RPMI8226 (cell line): Measurements from ENCODE around the gene IL1RAPL2.
"Not testable (repeated sequence)": the region's sequence is repeated elsewhere in the genome, so short reads cannot be mapped to it uniquely, and the experiment has no call there.

Source experiments
- DNase-seq: peaks from one replicate; pipeline ENCODE4 v3.0.0-alpha.2; 2015

IL1RAPL2 gene

DNA sequence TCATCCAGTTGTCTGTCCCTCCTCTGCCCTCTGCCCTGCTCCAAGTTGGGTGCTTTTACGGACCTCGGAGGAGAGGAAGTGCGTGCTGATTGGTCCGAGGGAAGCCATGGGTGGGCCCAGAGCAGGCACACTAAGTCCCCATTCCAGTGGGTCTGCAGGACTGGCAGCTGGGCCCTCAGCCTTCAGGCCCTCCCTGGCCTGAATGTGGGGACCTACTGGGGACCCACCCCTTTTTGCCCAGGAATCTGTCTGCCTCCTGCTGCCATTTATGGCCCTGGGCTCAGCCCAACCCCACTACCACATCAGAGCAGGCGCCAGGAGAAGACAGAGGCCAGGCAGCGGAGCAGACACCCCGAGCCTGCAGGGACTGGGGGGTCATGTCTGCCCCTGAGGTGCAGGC is 484.9 kb downstream of the IL1RAPL2 start:
- DNase-seq: no peak

DNA sequence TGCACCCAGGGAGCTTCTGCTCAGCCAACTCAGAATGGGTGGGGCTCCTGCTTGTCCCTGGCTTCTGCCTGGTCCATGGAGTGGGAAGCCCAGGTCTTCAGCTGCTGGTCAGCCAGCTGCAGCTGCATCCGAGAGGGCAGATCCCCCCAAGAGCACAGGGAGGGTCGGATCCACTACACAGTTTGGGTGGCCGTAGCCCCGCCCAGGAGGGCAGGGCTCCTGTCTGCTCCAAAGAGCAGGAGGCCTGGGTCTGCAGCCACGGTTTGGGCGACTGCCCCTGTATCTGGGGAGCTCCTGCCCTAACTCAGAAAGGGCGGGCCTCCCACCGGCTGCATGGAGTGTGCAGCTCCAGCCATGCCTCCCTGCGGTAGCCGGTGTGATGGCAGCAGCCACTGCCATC is 485.4 kb downstream of the IL1RAPL2 start:
- no peak for DNase-seq

DNA sequence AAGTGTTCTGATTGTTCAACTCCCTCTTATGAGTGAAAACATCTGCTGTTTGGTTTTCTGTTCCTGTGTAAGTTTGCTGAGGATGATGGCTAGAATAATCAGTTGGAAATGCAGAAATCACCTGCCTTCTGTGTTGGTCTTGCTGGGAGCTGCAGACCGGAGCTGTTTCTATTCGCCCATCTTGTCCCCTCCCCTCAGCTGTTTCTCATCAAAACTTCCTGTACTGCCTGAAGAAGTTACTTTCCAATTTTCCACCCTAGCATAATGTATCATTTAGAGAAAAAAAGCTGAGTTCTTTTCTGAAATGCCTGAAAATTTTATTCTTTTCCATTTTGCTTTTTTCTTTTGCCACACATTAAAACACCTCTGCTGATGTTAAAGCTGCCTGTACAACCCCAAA is 486.9 kb downstream of the IL1RAPL2 start:
- no peak for DNase-seq

- DNase-seq: no peak
Observed at GRCh38 chrX:105063743-105064142, 497.7 kb downstream of the IL1RAPL2 start.

DNA sequence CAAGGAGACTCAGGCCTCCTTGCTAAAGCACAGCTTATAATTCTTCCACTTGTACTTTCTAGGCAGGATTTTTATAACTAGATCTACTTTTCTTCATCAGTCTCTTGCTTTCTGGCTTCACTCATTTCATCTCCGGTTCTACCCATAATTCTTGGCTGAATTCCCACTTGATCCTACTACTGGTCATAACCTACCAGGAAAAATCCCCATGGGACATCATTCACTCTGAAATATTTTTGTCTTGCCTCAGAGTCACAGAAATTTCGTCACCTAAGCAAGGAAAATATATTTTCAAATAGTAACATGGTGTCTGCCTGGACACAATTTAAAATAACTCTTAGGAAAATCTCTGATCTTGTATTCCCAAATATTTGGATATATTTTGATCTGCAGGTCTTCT is 532.2 kb downstream of the IL1RAPL2 start:
- DNase-seq: no peak

DNA sequence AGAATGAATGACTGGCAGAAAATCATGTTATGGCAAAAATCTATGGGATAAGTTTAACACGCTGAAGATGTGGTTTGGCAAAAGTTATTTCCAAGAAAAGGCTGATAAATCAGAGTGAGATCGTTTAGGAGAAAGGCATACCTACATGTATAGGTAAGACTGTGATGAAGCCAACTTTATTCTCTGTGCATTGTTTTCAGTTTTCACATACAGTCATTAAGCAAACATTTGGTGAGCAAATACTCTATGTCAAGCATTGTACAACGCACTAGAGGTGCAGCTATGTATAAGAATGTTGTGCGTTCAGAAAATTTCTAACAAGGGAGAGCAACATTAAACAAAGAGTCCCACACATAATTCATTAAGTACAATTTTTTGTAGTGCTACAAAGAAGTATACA is 532.8 kb downstream of the IL1RAPL2 start:
- no peak for DNase-seq

GRCh38 chrX:105101378-105101777 is 535.4 kb downstream of the IL1RAPL2 start:
- DNase-seq: no peak

- DNase-seq: no peak
Observed at GRCh38 chrX:105109936-105110335, 543.9 kb downstream of the IL1RAPL2 start.

DNA sequence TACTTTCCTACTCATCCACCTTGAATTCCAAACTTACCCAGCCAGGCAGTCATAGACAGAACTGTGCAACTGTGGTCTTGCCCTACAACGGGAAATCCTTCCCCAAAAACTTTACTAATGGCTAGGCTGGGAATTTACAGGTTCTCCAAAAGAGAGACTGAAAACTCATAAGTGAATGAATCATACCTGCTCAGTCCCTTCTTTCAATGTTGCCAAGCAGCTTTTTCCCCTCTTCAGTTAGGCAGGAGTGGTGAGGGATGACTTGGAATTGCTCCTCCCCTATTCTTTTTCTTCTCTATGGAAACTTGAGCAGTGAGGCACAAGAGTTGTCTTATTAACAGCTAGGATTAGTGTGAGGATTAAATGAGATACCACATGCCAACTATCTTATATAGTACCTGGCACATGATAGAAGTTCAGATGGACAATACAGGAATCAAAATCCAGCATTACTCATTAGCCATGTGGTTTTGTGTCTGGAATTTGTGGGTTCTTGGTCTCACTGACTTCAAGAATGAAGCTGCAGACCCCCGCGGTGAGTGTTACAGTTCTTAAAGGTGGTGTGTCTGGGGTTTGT is 548.6 kb downstream of the IL1RAPL2 start:
- no peak for DNase-seq

DNA sequence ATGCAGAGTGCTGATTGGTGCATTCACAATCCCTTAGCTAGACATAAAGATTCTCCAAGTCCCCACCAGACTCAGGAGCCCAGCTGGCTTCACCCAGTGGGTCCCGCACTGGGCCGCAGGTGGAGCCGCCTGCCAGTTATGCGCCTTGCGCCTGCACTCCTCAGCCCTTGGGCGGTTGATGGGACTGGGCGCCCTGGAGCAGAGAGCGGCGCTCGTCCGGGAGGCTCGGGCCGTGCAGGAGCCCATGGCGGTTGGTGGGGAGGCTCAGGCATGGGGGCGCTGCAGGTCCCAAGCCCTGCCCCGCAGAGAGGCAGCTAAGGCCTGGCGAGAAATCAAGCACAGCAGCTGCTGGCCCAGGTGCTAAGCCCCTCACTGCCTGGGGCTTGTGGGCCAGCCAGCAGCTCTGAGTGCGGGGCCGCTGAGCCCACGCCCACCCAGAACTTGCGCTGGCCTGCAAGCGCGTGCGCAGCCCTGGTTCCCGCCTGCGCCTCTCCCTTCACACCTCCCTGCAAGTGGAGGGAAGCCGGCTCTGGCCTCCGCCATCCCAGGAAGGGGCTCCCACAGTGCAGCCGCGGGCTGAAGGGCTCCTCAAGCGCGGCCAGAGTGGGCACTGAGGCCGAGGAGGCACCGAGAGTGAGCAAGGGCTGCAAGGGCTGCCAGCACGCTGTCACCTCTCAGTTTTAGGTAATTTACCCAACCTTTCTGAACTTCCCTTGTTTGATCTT is 549.8 kb downstream of the IL1RAPL2 start:
- DNase-seq: not testable (repeated sequence)

- no peak for DNase-seq
Observed at GRCh38 chrX:105116486-105116885, 550.5 kb downstream of the IL1RAPL2 start.

DNA sequence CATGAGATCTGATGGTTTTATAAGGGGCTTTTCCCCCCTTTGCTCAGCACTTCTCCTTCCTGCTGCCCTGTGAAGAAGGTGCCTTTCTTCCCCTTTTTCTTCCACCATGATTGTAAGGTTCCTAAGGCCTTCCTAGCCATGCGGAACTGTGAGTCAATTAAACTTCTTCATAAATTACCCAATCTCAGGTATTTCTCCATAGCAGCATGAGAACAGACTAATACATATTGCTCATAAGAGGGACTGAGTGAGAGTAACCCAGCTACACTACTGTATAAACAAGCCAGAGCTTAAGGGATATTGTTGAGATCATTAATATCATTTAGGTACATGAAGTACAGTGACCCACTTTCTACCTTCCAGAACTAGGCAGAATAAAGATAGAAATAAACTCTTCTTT is 551.6 kb downstream of the IL1RAPL2 start:
- DNase-seq: no peak

DNA sequence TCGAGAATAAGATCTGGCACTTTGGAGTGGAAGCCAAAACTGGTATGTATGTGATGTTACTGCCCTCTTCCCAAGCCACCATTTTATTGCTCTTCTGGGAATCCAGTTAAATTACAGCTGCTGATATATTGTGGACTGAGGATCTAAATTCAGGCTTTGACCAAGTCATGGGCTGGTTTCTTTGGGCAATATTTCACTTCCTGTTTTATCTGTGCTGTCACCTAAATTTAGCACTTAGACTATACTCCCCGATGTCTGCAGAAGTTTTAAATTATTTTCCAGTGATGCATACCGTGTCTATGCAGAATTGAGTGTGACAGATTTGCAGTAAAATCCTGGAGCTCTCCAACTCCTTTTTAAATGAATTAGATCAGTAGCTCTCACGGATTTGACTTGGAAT is 554.5 kb downstream of the IL1RAPL2 start:
- peak; percentile 5 for DNase-seq

- no peak for DNase-seq
Observed at GRCh38 chrX:105121186-105121585, 555.2 kb downstream of the IL1RAPL2 start.

DNA sequence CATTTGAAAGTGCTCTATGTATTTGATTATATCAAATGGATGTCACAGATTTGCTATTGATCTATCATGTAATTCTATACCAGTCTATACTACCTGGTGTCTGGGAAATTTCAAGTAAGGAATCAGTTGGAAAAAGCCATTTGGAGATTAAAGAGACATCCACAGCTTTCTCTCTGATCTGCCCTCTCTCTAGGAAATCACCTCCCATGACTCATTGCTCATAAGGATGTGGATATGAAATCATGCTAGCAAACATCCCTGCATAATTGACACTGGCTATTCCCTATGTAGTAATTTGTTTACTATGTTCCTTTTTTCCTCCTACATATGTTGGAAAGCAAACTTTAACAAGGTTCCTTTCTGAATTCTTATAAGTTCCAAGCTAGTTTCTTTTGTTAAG is 560.2 kb downstream of the IL1RAPL2 start:
- no peak for DNase-seq

DNA sequence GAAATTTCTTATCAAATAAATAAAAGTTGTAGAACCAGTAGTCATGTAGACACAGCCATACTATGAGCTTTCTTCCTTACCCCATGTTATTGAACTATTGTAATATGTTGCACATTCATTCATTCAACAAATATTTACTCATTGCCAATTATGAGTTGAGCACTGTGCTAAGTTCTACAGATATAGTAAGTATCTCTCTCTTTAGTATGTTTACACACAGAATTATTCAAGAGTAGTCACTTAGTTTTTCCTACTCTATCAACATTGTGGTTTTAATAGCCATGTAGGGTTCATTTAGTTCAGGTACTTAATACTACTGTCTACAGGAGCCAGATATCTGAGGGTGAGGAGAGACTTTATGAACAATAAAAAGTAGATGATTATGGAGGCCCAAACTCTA is 568.3 kb downstream of the IL1RAPL2 start:
- DNase-seq: no peak

GRCh38 chrX:105136786-105137185 is 570.8 kb downstream of the IL1RAPL2 start:
- DNase-seq: no peak

GRCh38 chrX:105150036-105150435 is 584.0 kb downstream of the IL1RAPL2 start:
- DNase-seq: no peak

GRCh38 chrX:105150557-105150956 is 584.6 kb downstream of the IL1RAPL2 start:
- DNase-seq: no peak

DNA sequence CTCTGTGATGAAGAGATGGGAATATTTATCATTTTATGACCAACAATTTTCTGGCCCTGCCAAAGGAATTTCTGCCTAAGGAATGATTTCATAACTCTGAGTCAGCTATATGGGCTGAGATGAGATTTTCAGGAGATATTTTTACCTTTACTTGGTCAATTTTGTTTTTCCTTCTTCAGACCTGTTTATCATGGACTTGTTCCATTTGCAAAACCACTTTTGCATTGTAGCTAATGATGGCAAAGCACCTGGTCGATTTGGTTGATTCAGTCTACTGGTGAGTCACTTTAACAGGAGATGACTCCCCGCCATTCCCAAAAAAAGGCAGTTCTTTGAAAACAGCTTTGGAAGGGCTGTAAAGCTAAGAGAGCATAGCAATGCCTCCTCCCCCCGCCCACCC is 601.2 kb downstream of the IL1RAPL2 start:
- DNase-seq: no peak

DNA sequence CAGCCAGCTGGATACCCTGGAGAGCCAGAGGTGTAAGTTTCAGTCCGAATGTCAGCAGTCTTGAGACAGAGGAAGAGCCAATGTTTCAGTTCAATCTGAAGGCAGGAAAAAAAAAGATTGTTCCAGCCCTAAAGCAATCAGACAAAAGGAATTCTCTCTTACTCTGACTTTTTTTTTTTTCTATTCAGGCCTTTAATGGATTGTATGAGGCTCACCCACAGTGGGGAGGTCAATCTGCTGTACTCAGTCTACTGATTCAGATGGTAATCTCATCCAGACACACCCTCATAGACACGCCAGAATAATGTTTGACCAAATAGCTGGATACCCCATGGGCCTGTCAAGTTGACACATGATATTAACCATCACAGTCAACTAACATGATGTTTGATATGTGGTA is 602.6 kb downstream of the IL1RAPL2 start:
- DNase-seq: no peak

DNA sequence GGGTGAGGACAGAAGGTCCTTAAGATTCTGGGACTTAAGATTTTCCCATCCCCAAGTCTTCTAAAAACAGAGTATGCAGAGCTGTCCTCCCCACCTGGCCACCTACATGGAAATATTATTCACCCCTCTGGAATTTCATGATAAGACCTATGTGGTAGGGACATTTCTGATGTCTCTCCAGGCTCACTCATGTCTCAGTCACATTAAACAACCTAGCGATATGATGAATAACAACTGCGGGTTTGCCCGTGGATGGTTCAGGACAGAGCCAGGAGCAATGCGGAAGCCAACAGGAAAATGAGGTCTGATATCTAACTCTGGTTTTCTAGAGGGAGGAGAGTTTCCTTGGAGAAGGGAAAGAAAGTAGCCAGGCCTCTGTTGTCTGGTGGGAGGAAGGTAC is 607.1 kb downstream of the IL1RAPL2 start:
- DNase-seq: no peak

GRCh38 chrX:105179644-105180043 is 613.6 kb downstream of the IL1RAPL2 start:
- no peak for DNase-seq

DNA sequence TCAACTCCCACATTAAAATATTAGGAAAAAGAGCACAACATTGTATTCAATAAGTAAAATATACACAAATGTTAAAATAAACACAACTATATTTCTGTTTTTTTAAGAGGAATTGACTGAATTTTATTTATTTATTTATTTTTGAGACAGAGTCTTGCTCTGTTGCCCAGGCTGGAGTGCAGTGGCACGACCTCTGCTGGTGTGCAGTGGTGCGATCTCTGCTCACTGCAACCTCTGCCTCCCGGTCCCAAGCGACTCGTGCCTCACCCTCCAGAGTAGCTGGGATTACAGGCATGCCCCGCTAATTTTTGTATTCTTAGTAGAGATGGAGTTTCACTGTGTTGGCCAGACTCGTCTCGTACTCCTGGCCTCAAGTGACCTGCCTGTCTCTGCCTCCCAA is 623.1 kb downstream of the IL1RAPL2 start:
- DNase-seq: no peak

- DNase-seq: peak; percentile 27
Observed at GRCh38 chrX:105190252-105190853, 624.4 kb downstream of the IL1RAPL2 start.
